ENCODE measurements around the gene ATG16L1. TPM values are rescaled to one million over a fixed set of nuclear protein-coding genes. Genes with fewer than 3 reads are reported as not detected.

Gene ATG16L1
- 33.6 and 53.6 TPM in 2 replicates for total RNA-seq

DNA sequence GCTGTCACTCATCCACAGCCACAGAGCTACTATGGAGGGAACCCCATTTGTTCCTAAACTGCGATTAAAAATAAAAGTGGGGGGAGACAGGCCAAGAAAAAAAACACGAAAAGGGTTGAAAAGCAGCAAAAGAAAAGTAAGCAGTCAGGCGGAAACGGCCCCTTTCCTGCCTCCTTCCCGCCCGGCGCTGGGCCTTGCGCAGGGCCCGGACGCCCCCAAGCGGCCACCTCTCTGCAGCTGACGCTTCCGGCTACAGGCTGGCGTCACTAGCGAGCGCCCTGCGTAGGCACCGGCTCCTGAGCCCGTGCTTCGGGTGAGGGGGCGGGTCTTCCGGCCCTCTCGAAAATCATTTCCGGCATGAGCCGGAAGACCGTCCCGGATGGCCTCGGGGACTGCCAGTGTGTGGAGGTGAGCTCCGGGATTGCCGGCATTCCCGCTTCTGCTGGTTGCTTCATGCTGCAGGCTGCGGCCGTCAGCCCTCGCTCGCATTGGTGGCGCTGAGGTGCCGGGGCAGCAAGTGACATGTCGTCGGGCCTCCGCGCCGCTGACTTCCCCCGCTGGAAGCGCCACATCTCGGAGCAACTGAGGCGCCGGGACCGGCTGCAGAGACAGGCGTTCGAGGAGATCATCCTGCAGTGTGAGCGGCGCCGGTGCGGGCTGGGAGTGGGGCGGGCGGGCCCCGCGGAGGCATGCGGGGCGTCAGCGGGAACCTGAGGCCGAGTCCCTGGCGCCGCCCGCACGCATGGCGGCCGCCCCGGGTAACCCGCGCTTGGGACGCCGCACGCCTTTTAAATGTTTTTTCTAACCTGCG is at the start of gene ATG16L1:
TSS of gene ATG16L1 (plus strand) at position 368 of the 811 bp plus-strand sequence. CDS start at position 523, 155 bp downstream.

GRCh38 chr2:233307565-233307964 is 56.1 kb downstream of the ATG16L1 start, which contains the start of gene SAG:
Gene SAG, plus strand, starts transcription at chr2:233307816. Its CDS starts 1,374 bp downstream, at chr2:233309190.

Other genes with a start within 250 kb of the ATG16L1 start
- gene NGEF, start 238.4 kb upstream of the ATG16L1 start, total RNA-seq, result 1.2 and 13.7 TPM in 2 replicates
- gene NEU2, start 219.0 kb upstream of the ATG16L1 start, total RNA-seq, result not detected in 2 replicates
- gene INPP5D, start 191.3 kb upstream of the ATG16L1 start, total RNA-seq, result 0.11 and 1.6 TPM in 2 replicates
- not detected in 2 replicates for gene SAG, start 56.1 kb downstream of the ATG16L1 start, total RNA-seq
- 10.2 and 10.7 TPM in 2 replicates for gene DGKD, start 102.8 kb downstream of the ATG16L1 start, total RNA-seq

All from uterine smooth muscle cell (primary cell).